GM04503 (cell line): ENCODE measurements around the gene MINDY4.

Experiments used
- DNase-seq: peaks from one replicate; pipeline ENCODE4 v3.0.0-alpha.2; 2012; ENCODE audit warnings: low read depth

Gene MINDY4

DNA sequence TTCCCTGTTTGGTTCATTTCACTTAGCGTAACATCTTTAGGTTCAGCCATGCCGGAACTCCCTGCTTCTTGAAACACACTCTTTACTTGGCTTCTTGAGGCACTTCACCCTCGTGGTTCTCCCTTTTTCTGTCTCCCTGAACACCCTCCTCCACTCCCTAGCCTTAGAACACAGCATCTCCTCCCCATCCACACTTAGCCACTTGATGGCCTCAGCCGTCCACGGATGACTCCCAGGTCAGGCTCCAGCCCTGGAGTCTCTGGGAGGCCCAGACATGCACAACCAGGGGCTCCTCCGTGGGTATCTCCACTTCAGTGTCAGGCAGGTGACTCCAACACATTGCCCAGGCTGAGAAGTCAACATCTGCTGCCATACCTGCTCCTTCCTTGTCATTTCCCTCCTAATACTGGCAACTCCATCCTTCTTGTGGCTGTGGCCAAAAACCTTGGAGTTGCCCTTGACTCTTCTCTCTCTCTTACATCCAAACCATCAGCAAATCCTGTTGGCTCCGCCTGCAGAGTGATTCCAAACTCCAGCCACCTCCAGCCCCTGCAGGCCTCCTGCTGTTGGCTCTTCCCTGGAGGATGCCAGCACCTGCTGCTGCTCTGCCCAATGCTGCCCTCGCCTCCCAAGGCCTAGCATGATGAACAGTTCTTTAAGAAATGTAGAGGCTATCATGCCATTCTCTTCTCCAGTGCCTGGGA lies 27.7 kb upstream of the MINDY4 start:
- DNase-seq = no peak

DNA sequence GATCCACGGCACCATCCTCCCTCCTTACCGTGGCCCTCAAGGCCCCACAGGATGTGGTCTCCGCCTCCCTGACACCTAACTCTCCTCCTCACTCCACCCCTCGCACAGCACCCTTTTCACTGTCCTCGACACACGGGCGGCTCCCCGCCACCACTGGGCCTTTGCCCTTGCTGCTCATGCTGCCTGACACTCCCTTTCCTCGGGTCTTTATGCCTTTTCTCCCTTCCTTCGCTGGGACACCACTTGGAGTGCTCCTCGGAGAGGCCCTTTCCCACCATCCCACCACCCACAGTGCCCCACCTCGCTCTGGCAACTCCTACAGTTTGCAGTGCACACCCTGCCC lies 27.2 kb upstream of the MINDY4 start:
- no peak for DNase-seq

DNA sequence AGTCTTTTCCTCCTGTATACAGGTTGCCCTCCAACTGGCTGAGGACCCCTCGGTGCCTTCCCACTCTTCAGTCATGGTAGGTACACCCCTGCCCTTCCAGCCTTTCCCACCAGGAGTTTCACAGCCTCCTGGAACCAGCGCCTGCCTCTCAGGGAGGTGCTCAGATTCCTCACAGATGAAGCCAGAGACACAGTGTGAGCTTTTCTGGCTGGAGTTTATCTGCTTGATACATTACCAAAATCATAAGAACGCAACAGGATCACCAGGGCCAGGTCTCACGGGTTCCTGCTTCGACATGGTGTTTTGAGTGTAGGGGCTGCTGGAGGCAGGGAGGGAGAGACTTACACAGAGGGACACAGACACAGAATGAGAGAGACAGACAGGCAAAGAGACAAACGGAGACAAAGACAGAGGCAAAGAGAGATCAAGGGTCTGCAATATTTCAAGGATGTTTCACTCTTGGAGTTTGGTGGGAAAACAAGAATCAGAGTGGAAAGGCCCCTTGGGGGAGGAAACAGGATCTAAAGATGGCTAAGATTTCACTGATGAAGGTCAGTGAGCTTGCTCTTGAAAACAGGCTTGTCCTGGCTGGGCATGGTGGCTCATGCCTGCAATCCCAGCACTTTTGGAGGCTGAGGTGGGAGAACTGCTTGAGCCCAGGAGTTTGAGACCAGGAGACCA lies 25.8 kb upstream of the MINDY4 start:
- no peak for DNase-seq

DNA sequence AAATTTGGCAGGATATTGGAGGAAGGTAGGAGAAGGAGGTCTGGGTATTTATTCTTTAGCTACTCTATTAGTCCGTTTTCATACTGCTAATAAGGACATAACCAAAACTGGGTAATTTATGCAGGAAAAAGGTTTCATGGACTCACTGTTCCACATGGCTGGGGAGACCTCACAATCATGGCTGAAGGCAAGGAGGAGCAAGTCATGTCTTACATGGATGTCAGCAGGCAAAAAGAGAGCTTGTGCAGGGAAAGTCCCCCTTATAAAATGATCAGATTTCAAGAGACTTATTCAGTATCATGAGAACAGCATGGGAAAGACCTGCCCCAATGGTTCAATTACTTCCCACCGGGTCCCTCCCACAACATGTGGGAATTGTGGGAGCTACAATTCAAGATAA lies 21.2 kb upstream of the MINDY4 start:
- DNase-seq = no peak

DNA sequence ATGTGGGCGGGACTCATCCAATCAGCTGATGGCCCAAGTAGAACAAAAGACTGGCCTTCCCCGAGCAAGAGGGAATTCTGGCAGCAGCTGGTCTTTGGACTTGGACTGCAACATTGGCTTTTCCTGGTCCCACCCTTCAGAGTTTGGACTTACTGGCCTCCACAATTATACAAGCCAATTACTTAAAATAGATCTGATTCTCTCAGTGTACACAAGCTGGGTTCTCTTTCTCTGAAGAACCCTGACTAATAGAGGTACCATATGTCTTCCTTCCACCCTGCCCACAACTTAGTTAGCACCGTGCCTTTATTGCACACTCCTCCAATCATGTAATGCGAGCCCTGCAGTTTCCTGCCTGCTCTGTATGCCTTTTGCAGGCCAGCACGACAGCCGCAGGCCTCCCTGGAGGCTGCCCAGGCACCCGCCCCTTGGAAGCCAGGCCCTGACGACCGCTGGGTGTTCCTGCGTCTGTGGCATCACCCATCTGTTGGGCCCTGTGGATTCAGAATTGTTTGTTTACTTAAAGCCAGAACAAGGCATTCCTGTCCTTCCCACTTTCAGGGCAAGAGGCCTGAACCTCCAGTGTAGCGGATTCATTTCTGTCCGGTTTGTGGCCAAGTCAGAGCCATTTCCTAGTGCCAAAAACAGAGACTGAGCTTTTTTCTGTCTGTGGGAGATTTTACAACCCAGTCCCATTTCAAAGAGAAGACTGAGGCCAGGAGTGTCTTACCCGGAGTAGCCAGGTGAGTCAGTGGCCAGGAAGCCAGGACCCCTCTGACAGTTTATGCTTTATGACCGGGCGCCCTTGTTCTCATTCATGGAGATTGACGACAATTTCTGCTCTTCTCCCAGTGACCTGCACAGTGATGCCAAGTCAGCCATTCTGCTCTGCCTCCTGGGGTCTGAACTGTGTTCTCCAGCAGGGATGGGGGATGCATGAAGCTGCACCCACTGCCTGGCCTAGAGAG lies 20.2 kb upstream of the MINDY4 start:
- peak; percentile 93 for DNase-seq

DNA sequence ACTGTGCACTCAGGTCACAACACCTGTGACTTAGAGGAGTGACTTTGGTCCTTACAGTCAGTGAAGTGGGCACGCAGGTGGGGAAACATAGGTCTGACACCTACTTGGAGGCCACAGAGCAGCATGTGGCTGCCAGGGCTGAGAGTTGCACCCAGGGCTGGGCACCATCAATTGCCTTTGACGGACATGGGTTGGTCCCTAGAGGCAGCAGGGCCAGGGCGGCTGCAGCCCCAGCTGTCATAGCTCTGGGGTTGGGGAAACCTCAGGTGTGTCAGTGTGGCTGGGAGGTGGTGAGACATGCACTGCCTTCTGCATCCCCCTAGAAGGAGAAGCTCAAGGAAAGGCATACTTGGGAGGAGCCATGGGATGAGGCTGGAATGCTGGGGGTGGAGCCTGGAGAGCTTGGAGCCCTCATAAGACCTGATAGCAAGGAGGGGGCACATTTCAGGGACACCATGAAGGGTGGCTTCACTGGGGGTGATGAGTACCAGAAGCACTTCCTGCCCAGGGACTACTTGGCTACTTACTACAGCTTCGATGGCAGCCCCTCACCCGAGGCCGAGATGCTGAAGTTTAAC lies 19.4 kb upstream of the MINDY4 start, which contains the start of gene INMT:
INMT (plus strand) TSS at position 440 of the 578 bp plus-strand sequence; CDS start at position 456, 16 bp downstream.
- DNase-seq = no peak

DNA sequence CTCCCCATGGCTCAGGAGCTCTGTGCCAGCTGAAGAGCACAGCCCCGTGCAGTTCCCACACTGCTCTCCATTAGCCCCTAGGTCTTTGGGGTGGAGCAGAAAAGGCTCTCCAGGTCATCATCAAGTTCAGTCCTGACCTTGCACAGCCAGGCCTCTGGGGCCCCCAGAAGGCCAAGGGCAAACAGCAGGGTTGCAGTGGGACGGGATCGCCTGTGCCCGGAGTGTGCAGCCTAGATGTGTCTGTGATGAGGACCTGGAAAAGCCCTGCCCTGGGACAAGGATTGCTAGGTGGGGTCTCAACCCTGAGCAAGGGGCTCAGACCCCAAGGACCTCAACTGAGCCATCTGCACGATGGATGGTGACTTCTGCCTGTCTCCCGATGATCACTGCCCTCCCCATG lies 18.7 kb upstream of the MINDY4 start:
- no peak for DNase-seq

DNA sequence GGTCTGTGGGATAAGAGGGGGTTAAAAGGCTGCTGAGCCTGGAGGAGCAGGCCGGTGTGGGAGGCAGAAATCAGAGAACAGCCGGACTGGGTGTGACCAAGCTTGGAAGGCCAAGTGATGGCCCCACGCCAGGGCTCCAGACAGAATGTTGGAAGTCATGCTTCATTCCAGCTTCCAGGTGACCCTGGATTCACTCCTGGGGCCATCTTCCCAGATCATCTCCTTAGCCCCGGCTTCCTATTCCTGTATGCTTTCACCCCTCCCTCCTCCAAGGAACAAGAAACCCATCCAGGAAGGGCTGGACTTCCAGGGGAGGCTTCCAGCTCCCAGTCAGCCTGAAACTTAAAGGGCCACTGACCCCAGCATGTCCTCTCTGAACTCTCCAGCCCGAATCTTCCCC lies 18.2 kb upstream of the MINDY4 start:
- DNase-seq = no peak

DNA sequence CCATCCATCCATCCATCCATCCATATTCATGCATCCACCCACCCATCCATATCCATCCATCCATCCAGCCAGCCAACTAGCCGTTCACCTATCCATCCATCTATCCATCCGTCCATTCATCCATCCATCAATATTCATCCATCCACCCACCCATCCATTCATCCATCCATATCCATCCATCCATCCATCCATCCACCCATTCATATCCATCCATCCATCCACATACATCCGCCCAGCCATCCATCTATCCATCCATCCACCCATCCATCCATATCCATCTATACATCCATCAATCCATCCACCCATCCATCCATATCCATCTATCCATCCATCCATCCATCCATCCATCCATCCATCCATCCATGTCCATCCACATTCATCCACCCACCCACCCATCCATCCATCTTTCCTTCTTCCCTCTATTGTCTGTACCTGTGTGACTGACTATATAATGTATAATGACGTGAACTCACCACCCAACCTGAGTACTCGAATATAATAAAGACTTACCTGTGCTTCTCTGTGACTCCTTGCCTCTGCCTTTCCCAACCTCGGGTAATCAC lies 16.8 kb upstream of the MINDY4 start:
- DNase-seq = no peak

DNA sequence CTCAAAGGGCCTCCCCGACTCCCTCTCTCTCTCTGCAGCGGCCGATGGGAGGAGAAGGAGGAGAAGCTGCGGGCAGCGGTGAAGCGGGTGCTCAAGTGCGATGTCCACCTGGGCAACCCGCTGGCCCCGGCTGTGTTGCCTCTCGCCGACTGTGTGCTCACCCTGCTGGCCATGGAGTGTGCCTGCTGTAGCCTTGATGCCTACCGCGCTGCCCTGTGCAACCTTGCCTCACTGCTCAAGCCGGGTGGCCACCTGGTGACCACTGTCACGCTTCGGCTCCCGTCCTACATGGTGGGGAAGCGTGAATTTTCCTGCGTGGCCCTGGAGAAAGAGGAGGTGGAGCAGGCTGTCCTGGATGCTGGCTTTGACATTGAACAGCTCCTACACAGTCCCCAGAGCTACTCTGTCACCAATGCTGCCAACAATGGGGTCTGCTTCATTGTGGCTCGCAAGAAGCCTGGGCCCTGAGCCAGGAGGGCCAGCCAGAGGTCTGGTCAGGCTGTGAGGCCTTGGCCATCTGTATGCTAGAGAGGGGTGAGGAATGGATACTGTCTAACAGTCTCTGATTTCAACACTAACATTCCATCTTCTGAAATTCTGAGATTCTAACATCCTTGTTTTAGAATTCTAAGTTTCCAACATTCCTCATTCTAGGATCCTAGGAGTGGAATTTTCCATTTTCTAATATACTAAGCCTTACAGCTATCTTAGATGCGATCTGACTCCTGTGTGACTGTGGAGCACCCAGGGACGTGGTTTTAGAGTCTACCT lies 15.6 kb upstream of the MINDY4 start:
- DNase-seq = no peak

DNA sequence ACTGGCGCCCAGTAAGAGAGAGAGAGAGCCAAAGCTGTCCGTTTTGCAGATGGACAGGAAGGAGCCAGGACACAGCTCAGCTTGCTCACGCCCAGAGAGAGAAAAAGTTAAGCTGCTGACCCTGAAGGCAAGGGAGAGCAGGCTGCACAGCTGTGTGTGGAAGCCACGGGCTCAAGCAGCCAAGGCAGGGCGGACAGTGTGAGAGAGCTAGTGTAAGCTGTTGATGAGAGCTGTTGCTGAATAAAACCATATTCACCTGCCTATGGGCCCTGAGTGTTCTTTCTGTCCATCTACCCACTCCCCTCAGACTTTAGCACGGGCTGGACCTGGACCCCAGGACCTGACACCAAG lies 13.9 kb upstream of the MINDY4 start:
- no peak for DNase-seq

DNA sequence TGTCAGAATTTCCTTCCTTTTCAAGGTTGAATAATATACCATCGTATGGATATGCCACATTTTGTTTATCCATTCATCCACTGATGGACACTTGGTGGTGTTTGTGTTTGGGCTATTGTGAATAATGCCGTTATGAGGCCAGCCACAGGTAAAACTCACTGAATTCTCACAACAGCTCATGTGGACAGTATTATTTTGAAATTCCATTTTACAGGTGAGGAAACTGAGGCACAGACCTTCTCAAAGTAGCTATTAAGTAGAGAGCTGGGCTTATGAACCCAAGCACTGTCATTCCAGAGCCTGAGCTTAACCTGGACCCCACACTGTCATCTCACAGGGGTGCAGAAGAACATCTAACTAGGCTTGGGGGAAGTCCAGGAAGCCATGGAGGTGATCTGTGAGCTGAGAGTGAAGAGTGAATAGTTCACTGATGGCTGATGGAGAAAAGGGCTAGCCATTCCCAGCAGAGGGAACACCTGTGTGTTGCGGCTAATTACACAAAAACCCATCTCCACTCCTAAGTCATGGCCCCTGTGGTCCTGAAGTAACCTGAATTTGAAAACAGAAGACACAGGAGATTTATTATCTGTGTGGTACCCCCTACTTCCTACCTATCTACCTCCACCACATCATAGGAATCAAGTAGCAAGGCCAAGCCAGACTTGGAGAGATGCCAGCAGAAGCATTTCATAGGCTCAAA lies 10.6 kb upstream of the MINDY4 start:
- DNase-seq = no peak

DNA sequence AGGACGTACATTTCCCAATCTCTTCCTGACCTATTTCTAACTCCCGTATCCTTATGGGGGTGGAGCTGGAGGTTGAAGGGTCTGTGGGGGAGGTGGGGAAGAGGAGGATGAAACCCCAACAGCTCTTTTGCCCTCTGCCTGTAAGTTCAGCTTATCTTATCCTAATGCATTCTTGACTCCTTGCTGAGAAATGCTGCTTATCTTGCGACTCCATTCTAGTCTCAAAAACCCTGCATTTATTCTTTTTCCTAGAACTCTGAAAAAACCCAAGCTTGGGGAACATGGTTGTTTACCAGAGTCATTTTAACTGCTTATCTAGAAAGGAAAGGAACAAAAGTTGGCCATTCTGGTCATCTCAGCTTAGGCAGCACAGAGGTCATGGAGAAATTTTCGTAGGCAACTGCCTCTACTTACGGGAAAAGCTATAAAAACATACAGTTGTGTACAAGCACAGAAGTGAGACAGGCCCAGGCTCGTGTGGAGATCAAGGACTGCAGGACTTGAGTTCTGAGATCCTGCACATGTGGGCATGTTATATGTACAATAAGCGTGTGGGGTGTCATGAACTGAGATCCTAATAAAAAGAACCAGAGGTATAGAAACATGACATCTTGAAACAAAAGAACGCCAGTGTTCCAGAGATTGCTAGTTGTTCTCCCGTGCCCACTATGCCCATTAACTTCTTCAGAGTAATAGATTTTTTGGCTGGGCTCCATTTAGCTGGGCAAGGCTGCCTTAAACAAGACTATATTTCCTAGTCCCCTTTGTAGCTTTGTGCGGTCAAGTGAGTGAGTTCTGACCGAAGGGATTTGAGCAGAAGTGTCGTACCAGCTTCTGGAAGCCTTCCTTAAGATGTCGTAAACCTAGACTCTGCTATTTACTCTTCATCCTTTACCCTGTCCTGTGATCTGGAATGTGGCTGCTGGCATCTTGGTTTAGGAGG lies 9.7 kb upstream of the MINDY4 start:
- no peak for DNase-seq

DNA sequence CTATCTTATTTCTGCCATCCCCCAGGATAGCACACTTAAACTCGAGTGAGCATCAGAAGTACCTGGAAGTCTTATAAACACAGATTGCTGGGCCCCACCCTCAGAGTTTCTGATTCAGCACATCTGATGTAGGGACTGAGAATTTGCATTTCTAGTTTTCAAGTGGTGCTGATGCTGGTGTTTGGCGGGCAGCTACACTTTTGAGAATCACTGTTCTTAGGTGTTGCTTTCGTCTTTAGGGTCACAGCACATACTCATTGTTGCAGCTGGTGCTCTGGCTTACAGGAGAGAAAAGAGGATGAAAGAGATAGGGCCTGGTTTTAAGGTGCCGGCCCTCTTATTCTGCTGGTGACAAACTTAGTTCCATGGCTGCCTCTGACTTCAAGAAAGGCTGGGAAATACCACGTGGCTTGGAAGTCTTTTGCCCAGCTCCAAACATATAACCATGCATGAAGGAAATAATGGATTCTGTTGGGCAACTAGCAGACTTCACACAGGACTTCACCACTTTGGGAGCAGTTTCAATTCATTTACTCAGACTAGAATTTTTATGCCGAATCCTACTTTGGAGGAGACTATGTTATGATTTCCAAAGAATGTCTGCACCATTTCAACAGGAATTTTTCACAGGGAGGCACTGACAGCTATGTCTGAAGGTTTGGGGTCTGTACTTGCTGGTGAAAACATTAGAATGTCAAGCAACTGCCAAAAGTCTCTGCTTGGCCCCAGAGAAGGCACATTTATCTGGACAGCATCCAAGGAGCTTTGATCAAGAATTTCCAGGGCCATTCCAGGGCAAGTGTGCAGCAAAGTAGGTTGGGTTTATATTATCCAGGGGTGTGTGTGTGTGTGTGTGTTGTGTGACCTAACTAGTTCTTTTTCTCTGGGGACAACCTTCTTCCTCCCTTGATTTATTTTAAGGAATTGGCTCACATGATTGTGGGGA lies 6.9 kb upstream of the MINDY4 start:
- DNase-seq = no peak

DNA sequence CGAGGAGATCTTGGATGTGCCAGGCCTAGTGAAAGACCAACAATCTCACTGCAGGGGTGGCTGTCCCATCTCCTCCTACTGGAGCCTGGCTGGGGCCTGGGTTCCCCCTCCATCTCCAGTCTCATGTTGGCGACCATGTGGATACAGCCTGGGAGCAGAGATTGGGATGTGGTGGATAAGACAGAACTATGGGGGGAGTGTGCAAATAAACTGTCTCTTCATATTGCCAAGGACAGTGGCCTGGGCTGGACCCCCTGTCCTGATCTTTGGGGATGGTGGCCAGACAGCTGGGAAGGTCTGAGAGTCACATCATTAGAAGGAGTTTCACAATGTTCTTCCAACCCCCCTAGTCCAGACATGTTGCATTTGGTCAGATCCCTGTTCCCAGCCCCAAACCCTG lies 5.8 kb upstream of the MINDY4 start:
- DNase-seq = no peak

DNA sequence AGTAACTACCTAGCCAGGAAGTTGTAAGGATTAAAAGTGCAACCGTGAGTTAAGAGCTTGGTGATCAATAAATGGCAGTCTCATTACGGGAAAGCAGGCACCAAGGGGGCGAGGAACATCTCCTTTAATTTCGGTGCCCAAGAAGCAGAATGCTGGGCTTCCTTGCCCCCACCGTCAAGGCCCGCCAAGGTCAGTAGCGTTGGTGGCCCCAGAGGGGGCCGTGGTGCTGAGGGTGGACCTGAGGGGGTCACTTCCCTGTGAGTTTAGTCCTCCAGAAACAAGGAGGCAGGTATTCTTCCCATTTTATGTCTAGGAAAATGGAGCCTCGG lies 408 bp upstream of the MINDY4 start:
- no peak for DNase-seq

DNA sequence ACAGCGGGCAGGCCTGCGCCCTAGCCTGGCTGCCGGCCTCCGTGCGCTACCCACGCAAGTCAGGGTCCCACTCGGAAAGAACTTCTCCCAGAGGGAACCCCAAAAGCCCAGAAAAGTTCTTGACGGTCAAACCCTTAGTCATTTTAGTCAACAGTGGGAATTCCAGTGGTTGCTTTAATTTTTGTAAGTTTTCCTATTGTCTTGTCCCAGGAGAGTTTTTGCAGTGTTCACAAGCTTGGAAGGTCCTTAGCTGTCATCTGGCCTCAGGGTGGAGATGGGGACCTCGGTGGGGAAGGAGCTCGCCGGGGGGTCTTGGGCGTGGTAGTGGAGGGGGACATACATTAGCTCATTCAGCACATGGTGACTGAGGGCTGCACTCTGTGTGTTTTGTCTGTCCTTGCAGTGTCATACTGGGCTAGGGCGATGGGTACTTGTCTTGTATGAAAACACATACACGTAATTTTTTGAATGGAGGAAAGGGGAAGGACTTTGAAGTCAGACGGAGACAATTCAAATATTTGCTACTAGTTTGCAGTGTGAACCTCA lies 736 bp downstream of the MINDY4 start:
- no peak for DNase-seq

DNA sequence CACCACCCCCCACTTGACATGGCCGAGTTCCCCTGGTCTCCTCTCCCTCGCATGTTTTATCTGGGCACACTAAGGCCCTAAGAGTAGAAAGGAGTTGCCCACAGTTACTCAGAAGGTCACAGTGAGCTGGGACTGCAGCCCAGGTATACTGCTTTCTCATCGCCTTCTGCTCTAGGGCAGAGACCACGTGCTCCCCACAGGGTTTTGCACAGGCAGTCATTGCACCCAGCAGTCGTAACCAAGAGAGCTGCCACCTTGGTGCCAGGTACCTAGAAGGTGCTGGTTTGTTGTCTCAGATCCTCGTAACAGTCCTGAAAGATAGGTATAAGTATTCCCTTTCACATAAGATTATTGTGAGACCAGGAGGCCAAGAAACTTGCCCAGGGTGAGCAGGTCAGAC lies 1.8 kb downstream of the MINDY4 start:
- DNase-seq = no peak
